Suprapubic skin (tissue), 3 donors: ENCODE measurements around the gene PEMT.

Source experiments
- POLR2A ChIP-seq, 2 donors: fragments of 450-650 bp; IDR thresholded peaks; one replicate each; pipeline ENCODE4 v1.6.1; 2017; ENCODE audit warnings: antibody characterized with exemption in 2 of 2, mild to moderate bottlenecking in 2 of 2, moderate library complexity in 2 of 2
- TF ChIP-seq, protein P1 (sequence below), 2 donors: fragments of 200-600 bp in 1 of 2; fragments of 450-650 bp in 1 of 2; sonication (generic) in 1 of 2; IDR thresholded peaks; one replicate each; pipeline ENCODE4 v1.5.1; 2016 to 2019; ENCODE audit warnings: antibody characterized with exemption in 2 of 2, mild to moderate bottlenecking in 1 of 2, moderate library complexity in 1 of 2

DNA sequence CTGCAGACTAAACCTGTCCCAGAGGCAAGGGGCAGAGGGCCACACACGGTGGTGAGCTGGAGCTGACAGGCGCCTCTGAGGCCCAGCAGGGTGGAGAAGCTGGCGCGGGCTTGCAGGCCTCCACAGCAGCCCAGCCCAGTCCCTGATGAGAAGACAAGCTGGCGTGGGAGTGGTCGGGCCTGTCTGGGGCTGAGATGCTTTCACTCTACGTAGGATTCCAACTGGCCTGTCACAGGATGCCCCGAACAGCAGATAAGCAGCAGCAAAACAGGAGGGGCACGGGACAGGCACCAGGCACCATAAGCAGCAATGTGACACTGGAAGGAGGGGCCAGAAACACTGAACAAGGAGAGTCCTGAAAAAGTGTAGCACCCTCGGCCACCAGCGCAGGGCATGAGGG is 40.1 kb downstream of the PEMT start:
- TF ChIP-seq, protein P1, sequence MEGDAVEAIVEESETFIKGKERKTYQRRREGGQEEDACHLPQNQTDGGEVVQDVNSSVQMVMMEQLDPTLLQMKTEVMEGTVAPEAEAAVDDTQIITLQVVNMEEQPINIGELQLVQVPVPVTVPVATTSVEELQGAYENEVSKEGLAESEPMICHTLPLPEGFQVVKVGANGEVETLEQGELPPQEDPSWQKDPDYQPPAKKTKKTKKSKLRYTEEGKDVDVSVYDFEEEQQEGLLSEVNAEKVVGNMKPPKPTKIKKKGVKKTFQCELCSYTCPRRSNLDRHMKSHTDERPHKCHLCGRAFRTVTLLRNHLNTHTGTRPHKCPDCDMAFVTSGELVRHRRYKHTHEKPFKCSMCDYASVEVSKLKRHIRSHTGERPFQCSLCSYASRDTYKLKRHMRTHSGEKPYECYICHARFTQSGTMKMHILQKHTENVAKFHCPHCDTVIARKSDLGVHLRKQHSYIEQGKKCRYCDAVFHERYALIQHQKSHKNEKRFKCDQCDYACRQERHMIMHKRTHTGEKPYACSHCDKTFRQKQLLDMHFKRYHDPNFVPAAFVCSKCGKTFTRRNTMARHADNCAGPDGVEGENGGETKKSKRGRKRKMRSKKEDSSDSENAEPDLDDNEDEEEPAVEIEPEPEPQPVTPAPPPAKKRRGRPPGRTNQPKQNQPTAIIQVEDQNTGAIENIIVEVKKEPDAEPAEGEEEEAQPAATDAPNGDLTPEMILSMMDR (IDR thresholded peaks at IDR 0.05): no peak
- no peak for TF ChIP-seq POLR2A (IDR thresholded peaks at IDR 0.05)
